IMR-90 (cell line): ENCODE results near the gene NCLN. TPM values are rescaled to one million over a fixed set of nuclear protein-coding genes. Genes with fewer than 3 reads are reported as not detected.

Experiments
- ATAC-seq: fragments of 200-7000 bp; cut with Tn5 transposase; 2 replicates; pipeline ENCODE4 v1.9.1; 2020; ENCODE audit warnings: low read depth, mild to moderate bottlenecking, moderate library complexity
- BruUV-seq: library from RNA; stranded (reverse); fragments of 400-500 nt; replicated peaks from 2 replicates; lab custom pipeline; 2021; lab: Mats Ljungman, UMichigan
- CTCF ChIA-PET: fragments of 300-600 bp; formaldehyde crosslinking; extraction: SDS; loops from one replicate; lab custom pipeline; 2021; ENCODE audit warnings: antibody characterized with exemption; lab: Yijun Ruan, JAX
- POLR2A ChIA-PET: fragments of 300-600 bp; sonication (Branson Sonifier 250); formaldehyde crosslinking; loops from one replicate; lab custom pipeline; 2022; ENCODE audit warnings: antibody characterized with exemption; ENCODE audit not compliant: unreplicated experiment; lab: Charles Lee
- DNase-seq: peaks from one replicate; pipeline ENCODE4 v3.0.0; 2013
- H2AFZ ChIP-seq: replicated peaks from 2 replicates; pipeline ENCODE3; 2013; ENCODE audit warnings: low read length, mild to moderate bottlenecking; ENCODE audit not compliant: poor library complexity
- H2AK5ac ChIP-seq: 2 replicates; pipeline ENCODE4 v1.6.1; 2013; ENCODE audit warnings: low read depth, low read length, inconsistent platforms
- H2AK9ac ChIP-seq: replicated peaks from 2 replicates; pipeline ENCODE3; 2013; ENCODE audit warnings: mild to moderate bottlenecking, low read depth, low read length, moderate library complexity; ENCODE audit not compliant: poor library complexity
- H2BK120ac ChIP-seq: 2 replicates; pipeline ENCODE4 v1.6.1; 2013; ENCODE audit warnings: low read depth, low read length, inconsistent platforms
- H2BK15ac ChIP-seq: 3 replicates; pipeline ENCODE4 v1.6.1; 2013; ENCODE audit warnings: low read depth, low read length, inconsistent platforms
- H2BK20ac ChIP-seq: 2 replicates; pipeline ENCODE4 v1.6.1; 2013; ENCODE audit warnings: low read depth, mild to moderate bottlenecking, inconsistent platforms, low read length, moderate library complexity
- H2BK5ac ChIP-seq: 2 replicates; pipeline ENCODE4 v1.6.1; 2013; ENCODE audit warnings: mild to moderate bottlenecking, low read depth, low read length, inconsistent platforms; ENCODE audit not compliant: poor library complexity, severe bottlenecking
- H3K14ac ChIP-seq: replicated peaks from 2 replicates; pipeline ENCODE4 v1.6.1; 2013; ENCODE audit warnings: low read depth, low read length, inconsistent platforms
- H3K18ac ChIP-seq: 2 replicates; pipeline ENCODE4 v1.6.1; 2013; ENCODE audit warnings: low read depth, low read length, control low read depth
- H3K23ac ChIP-seq: 2 replicates; pipeline ENCODE4 v1.6.1; 2013; ENCODE audit warnings: low read depth, low read length, inconsistent platforms
- H3K27ac ChIP-seq: 2 replicates; pipeline ENCODE4 v1.5.1; 2013; ENCODE audit warnings: mild to moderate bottlenecking, control low read depth, low read length; ENCODE audit not compliant: insufficient read depth
- H3K27me3 ChIP-seq: 2 replicates; pipeline ENCODE4 v1.6.1; 2013; ENCODE audit warnings: low read length; ENCODE audit not compliant: control insufficient read depth, insufficient read depth
- H3K36me3 ChIP-seq: 2 replicates; pipeline ENCODE4 v1.6.1; 2013; ENCODE audit warnings: low read length, mixed read lengths; ENCODE audit not compliant: control insufficient read depth, insufficient read depth
- H3K4ac ChIP-seq: 2 replicates; pipeline ENCODE4 v1.6.1; 2013; ENCODE audit warnings: low read depth, low read length, inconsistent platforms
- H3K4me1 ChIP-seq: 2 replicates; pipeline ENCODE4 v1.6.1; 2013; ENCODE audit warnings: low read length, mixed read lengths; ENCODE audit not compliant: control insufficient read depth, insufficient read depth
- H3K4me2 ChIP-seq: 2 replicates; pipeline ENCODE4 v1.6.1; 2013; ENCODE audit warnings: low read depth, mild to moderate bottlenecking, control low read depth, low read length, moderate library complexity
- H3K4me3 ChIP-seq: 2 replicates; pipeline ENCODE4 v1.5.1; 2013; ENCODE audit warnings: low read depth, mild to moderate bottlenecking, control low read depth, low read length, moderate library complexity; ENCODE audit not compliant: insufficient read depth
- H3K56ac ChIP-seq: 2 replicates; pipeline ENCODE4 v1.6.1; 2013; ENCODE audit warnings: low read length, inconsistent platforms; ENCODE audit not compliant: insufficient read depth; ENCODE audit errors: extremely low read depth
- H3K79me1 ChIP-seq, 2 experiments: 2 replicates each; pipeline ENCODE4 v1.6.1; 2013; ENCODE audit warnings: low read length in 2 of 2, inconsistent platforms in 1 of 2, low read depth in 1 of 2
- H3K9ac ChIP-seq: 2 replicates; pipeline ENCODE4 v1.6.1; 2013; ENCODE audit warnings: low read depth, low read length, control low read depth
- H3K9me1 ChIP-seq: 2 replicates; pipeline ENCODE4 v1.6.1; 2013; ENCODE audit warnings: low read length, inconsistent platforms; ENCODE audit not compliant: insufficient read depth
- H3K9me3 ChIP-seq: 2 replicates; pipeline ENCODE4 v1.6.1; 2013; ENCODE audit warnings: low read length; ENCODE audit not compliant: control insufficient read depth, insufficient read depth
- H4K20me1 ChIP-seq: 2 replicates; pipeline ENCODE4 v1.6.1; 2013; ENCODE audit warnings: low read length, inconsistent platforms; ENCODE audit not compliant: insufficient read depth
- H4K5ac ChIP-seq: 2 replicates; pipeline ENCODE4 v1.6.1; 2013; ENCODE audit warnings: mild to moderate bottlenecking, low read depth, low read length, control low read depth
- H4K8ac ChIP-seq, 2 experiments: 2 replicates each; pipeline ENCODE4 v1.6.1; 2013; ENCODE audit warnings: low read depth in 2 of 2, low read length in 2 of 2, control low read depth in 1 of 2, inconsistent platforms in 1 of 2
- H4K91ac ChIP-seq: 2 replicates; pipeline ENCODE4 v1.6.1; 2013; ENCODE audit warnings: low read depth, low read length, inconsistent platforms; ENCODE audit not compliant: insufficient read depth
- CEBPB ChIP-seq: IDR thresholded peaks from 2 replicates; pipeline ENCODE4 v1.6.1; 2012; ENCODE audit warnings: low read depth, low read length, improper control_type of control experiment
- CTCF ChIP-seq: conservative IDR thresholded peaks from 2 replicates; pipeline ENCODE4 v1.5.1; 2012; ENCODE audit warnings: mild to moderate bottlenecking, low read depth, low read length, improper control_type of control experiment
- NFE2L2 ChIP-seq: fragments of 150-350 bp; IDR thresholded peaks from 2 replicates; pipeline ENCODE4 v1.6.1; 2016; ENCODE audit warnings: low read depth, mild to moderate bottlenecking, low read length
- RAD21 ChIP-seq: IDR thresholded peaks from 2 replicates; pipeline ENCODE4 v1.6.1; 2012; ENCODE audit warnings: low read length, improper control_type of control experiment
- RCOR1 ChIP-seq: IDR thresholded peaks from 2 replicates; pipeline ENCODE4 v1.6.1; 2012; ENCODE audit warnings: mild to moderate bottlenecking, low read length, improper control_type of control experiment; ENCODE audit not compliant: insufficient replicate concordance
- WGBS, 2 experiments: methylation state at CpG; one replicate each; pipeline versions ENCODE4 v1.1.5 to v1.1.7; 2013; ENCODE audit warnings: missing lambda C conversion rate in 2 of 2; ENCODE audit not compliant: insufficient read length in 1 of 2; ENCODE audit errors: extremely low coverage in 2 of 2; 5-methylcytosine and 5-hydroxymethylcytosine counted together
- dilution Hi-C: fragments of 300-500 bp; cut with HindIII; formaldehyde crosslinking; loops from one replicate; pipeline ENCODE4 v1.14.3; 2018; ENCODE audit warnings: low sequenced_read_pairs; ENCODE audit not compliant: unreplicated experiment
- in situ Hi-C: fragments of 300-500 bp; cut with MboI; formaldehyde crosslinking; loops from 3 replicates; pipeline ENCODE4 v1.14.3; 2019; ENCODE audit warnings: low sequenced_read_pairs, inconsistent platforms, mixed read lengths
- intact Hi-C: fragments of 100-400 bp; cut with micrococcal nuclease; formaldehyde crosslinking; loops from 2 replicates; pipeline ENCODE4 v1.10.0; 2022
- polyA plus RNA-seq, 3 experiments: library from polyadenylated mRNA; depleted of rRNA; stranded (reverse); fragments of >200 nt; gene quantifications; 2 replicates each; pipeline ENCODE4 v1.2.3, GENCODE V29; 2012; ENCODE audit warnings: low replicate concordance in 1 of 3
- total RNA-seq: library from RNA; depleted of rRNA; stranded (reverse); fragments of >200 nt; gene quantifications from 2 replicates; pipeline ENCODE4 v1.2.3, GENCODE V29; 2012

The NCLN gene
- total and polyA plus RNA-seq, 2 of the 4 experiments (the other 2 are of a cell fraction): 32.8 to 90.8 TPM

- Histone ChIP-seq H2BK15ac (no peak overlapping the region), H3K36me3 (peaks cover 20% of the 10 kb centered on the region), H3K56ac (no peak overlapping the region), H4K20me1 (peaks cover 42% of the 10 kb centered on the region), H3K79me1 (peaks cover 5 to 53% of the 10 kb centered on the region in 2 experiments; a peak in 2 of 4 replicates), H3K9me3 (no peaks in the 10 kb centered on the region), H3K14ac (no peak overlapping the region), H2BK120ac (no peak overlapping the region), H3K9me1 (no peaks in the 10 kb centered on the region), H3K27me3 (no peaks in the 10 kb centered on the region), H4K5ac (no peak overlapping the region), H3K4me3 (no peak overlapping the region), H3K4me2 (no peak overlapping the region), H3K9ac (no peak overlapping the region), H2BK5ac (no peak overlapping the region), H3K23ac (no peak overlapping the region), H4K8ac (no peak overlapping the region), H2AFZ (no peak overlapping the region), H3K4me1 (no peaks in the 10 kb centered on the region), H2AK9ac (no peak overlapping the region), H2BK20ac (no peak overlapping the region), H4K91ac (no peak overlapping the region), H3K27ac (no peak overlapping the region), H3K4ac (no peak overlapping the region), H3K18ac (no peak overlapping the region), H2AK5ac (no peak overlapping the region)
- ChIA-PET POLR2A (no interaction called here), CTCF (no interaction called here)
- DNase-seq (no peak), ATAC-seq (no peak)
- intact Hi-C loops (no loop called here), in situ Hi-C loops (no loop called here), dilution Hi-C loops (no loop called here)
- TF ChIP-seq CTCF (no peak), RCOR1 (no peak), NFE2L2 (no peak), CEBPB (no peak), RAD21 (no peak)
- no TSS peak for BruUV-seq
- WGBS, 2 experiments: 92% methylated on average over 7 of the region's 14 CpGs; no CpG with 5 or more reads in 1 of the 2 experiments
These were observed 7.0 kb downstream of the NCLN start for GRCh38 chr19:3192684-3193083.
